ENCODE data around the gene CBR3. TPM values are rescaled to one million over a fixed set of nuclear protein-coding genes. Genes with fewer than 3 reads are reported as not detected.

Gene CBR3
- total RNA-seq, 4 donors from 2014 or later, result 3.4 to 5.1 TPM; not detected in 2

DNA sequence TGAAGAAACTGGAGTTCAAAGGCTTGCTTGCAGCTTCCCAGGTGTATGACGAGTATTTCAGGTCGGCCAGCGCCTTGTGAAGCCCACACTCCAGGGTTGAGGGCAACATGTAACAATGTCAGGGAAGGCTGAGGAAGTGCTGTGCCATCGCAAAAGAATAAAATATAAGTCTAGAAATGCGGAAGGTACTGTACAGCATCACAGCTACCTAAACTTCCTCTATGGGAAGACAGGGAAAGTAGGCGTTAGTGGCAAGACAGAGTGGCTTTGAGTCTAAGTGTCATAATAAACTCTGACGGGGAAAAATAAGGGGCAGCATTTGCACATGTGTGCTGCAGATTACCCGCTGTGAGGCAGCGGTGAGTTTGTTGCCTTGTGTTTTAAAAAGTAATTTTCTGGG lies 50.6 kb downstream of the CBR3 start:
- peaks cover 0 to 36% (median 27%) of the 10 kb centered on the region in 4 donors for H3K4me1 ChIP-seq
- WGBS, 2 donors (ENCODE audit: low coverage in 1 of 2), result 88 to 93% methylated on average over 3 to 9 of the region's 9 CpGs
- intact Hi-C loops (cut with DNase I; ENCODE audit: low total_unique reads) (no loop called here), in situ Hi-C loops (cut with MboI; ENCODE audit: low pct_ligation_motif_present in 1 of 4, low pct_unique_long_range_greater_than_20kb in 1 of 4, low sequenced_read_pairs in 3 of 4) (no loop called here)
- DNase-seq, result no peak
- H3K27me3 ChIP-seq, result no peaks in the 10 kb centered on the region
- no peaks in the 10 kb centered on the region for H3K36me3 ChIP-seq
- no peak for TF ChIP-seq POLR2AphosphoS5 (IDR thresholded peaks at IDR 0.05)
- no peak for TF ChIP-seq POLR2A (IDR thresholded peaks at IDR 0.05)
- TF ChIP-seq, protein P1, sequence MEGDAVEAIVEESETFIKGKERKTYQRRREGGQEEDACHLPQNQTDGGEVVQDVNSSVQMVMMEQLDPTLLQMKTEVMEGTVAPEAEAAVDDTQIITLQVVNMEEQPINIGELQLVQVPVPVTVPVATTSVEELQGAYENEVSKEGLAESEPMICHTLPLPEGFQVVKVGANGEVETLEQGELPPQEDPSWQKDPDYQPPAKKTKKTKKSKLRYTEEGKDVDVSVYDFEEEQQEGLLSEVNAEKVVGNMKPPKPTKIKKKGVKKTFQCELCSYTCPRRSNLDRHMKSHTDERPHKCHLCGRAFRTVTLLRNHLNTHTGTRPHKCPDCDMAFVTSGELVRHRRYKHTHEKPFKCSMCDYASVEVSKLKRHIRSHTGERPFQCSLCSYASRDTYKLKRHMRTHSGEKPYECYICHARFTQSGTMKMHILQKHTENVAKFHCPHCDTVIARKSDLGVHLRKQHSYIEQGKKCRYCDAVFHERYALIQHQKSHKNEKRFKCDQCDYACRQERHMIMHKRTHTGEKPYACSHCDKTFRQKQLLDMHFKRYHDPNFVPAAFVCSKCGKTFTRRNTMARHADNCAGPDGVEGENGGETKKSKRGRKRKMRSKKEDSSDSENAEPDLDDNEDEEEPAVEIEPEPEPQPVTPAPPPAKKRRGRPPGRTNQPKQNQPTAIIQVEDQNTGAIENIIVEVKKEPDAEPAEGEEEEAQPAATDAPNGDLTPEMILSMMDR (IDR thresholded peaks at IDR 0.05), result no peak
- TF ChIP-seq EP300 (IDR thresholded peaks at IDR 0.05; ENCODE audit: low read depth), result no peak
- no peaks in the 10 kb centered on the region for H3K9me3 ChIP-seq
- no peak overlapping the region for H3K27ac ChIP-seq
- no peak overlapping the region for H3K4me3 ChIP-seq

DNA sequence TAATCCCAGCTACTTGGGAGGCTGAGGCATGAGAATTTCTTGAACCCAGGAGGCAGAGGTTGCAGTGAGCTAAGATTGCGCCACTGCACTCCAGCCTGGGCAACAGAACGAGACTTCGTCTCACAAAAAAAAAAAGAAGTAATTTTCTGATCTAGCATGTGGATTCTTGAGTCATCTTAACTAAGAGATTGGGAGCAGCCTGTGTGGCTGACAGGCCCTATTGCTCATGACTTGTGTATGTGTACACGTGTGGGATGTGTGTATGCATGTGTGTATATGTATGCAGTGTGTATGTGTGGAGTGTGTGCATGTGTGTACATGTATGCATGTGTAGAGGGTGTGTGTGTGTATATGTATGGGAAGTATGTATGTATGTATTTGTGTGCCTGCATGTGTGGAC lies 51.2 kb downstream of the CBR3 start:
- TF ChIP-seq, protein P1 (IDR thresholded peaks at IDR 0.05), result no peak
- TF ChIP-seq POLR2AphosphoS5 (IDR thresholded peaks at IDR 0.05) (no peak), POLR2A (IDR thresholded peaks at IDR 0.05) (no peak), EP300 (IDR thresholded peaks at IDR 0.05; ENCODE audit: low read depth) (no peak)
- intact Hi-C loops (cut with DNase I; ENCODE audit: low total_unique reads), result no loop called here
- Histone ChIP-seq H3K4me3 (no peak overlapping the region), H3K4me1 (peaks cover 0 to 36% (median 27%) of the 10 kb centered on the region in 4 donors), H3K9me3 (no peaks in the 10 kb centered on the region), H3K27me3 (no peaks in the 10 kb centered on the region), H3K27ac (no peak overlapping the region), H3K36me3 (no peaks in the 10 kb centered on the region)
- 89 to 100% methylated on average over 2 to 4 of the region's 4 CpGs for WGBS, 2 donors (ENCODE audit: low coverage in 1 of 2)
- DNase-seq, result no peak
- in situ Hi-C loops (cut with MboI; ENCODE audit: low pct_ligation_motif_present in 1 of 4, low pct_unique_long_range_greater_than_20kb in 1 of 4, low sequenced_read_pairs in 3 of 4), result no loop called here

DNA sequence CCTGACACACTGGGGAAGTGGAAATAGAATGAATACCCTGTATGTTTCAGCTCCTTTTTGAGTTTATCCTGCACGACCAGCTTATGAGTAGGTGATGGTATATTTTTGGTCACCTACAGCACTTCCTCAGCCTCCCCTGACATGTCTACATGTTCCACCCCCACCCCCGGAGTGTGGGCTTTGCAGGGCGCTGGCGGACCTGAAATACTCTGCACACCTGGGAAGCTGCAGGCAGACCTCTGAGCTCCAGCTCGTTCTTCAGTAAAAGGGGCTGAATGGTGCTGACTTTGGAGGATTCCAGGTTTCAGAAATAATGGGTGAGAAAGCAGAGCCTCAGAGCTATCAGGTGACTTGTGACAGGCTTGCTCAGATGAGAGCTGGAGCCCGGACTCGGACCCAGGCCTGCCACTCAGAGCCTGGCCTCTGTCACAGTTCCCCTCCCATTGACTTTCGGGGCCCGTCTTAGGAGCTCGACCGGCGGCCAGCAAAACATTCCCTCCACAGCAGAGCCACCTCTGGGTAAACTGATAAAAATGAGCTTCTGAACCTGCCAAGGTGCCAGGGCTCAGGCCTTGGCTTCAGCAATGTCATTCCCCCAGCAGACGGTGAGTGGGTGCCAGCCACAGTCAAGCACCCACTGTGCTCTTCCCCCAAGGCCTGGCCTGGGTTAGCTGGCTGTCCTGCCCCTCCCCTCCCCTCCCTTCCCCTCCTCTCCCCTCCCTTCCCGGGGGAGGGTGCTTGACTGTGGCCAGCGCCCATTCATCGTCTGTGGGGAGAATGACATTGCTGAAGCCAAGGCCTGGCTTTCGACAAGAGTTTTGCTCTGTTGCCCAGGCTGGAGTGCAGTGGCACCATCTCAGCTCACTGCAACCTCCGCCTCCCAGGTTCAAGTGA lies 51.9 kb downstream of the CBR3 start:
- WGBS, 2 donors (ENCODE audit: low coverage in 1 of 2), result 72 to 100% methylated on average over 1 to 18 of the region's 18 CpGs

DNA sequence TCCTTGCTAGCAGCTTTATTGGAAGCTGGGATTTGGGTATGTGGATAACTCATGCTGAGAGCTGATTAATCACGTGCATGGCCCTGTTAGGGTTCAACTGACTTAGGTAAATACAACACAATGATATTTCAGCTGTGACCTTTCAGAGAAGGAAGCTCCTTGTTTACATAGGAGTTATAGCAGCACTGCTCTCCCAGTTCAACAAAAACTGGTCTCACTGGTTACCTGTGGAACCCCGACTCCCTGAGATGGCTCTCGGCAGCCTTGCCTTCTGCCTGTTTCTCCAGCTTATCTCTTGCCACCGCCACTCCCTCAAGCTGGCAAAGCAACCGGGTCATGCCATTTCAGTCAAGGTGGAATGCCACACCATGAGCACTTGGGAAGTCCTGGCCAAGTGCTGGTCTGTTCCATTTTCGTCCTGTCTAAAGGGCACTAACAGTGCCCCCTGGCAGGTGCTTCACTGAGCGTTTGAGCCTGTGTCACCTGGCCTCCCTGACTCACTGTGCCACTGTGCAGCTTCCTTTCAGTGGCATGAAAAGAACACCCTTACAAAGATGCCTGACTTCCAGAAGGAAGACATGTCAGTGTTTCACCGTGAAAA lies 53.3 kb downstream of the CBR3 start:
- peak overlapping the region; percentile 73 to 83 (median 74) for H3K27ac ChIP-seq
- no peaks in the 10 kb centered on the region for H3K27me3 ChIP-seq
- DNase-seq, result peak; percentile 79
- intact Hi-C loops (cut with DNase I; ENCODE audit: low total_unique reads), result no loop called here
- no peaks in the 10 kb centered on the region for H3K36me3 ChIP-seq
- in situ Hi-C loops (cut with MboI; ENCODE audit: low pct_ligation_motif_present in 1 of 4, low pct_unique_long_range_greater_than_20kb in 1 of 4, low sequenced_read_pairs in 3 of 4), result no loop called here
- H3K4me1 ChIP-seq, result peaks cover 0 to 39% (median 32%) of the 10 kb centered on the region in 4 donors
- H3K9me3 ChIP-seq, result no peaks in the 10 kb centered on the region
- no peak overlapping the region for H3K4me3 ChIP-seq
- 41 to 53% methylated on average over 4 to 8 of the region's 8 CpGs for WGBS, 2 donors (ENCODE audit: low coverage in 1 of 2)
- TF ChIP-seq EP300 (IDR thresholded peaks at IDR 0.05; ENCODE audit: low read depth) (no peak), POLR2AphosphoS5 (IDR thresholded peaks at IDR 0.05) (peak in 2 of 3 donors; percentile 45 to 46), POLR2A (IDR thresholded peaks at IDR 0.05) (peak; percentile 46)
- TF ChIP-seq, protein P1 (IDR thresholded peaks at IDR 0.05), result no peak

More for the DNA sequence above, 51.9 kb downstream of the CBR3 start:
- H3K27ac ChIP-seq, result peak overlapping the region; percentile 18 to 83 (median 74)
- H3K4me1 ChIP-seq, result peaks cover 0 to 35% (median 30%) of the 10 kb centered on the region in 4 donors
- no peak for DNase-seq
- H3K9me3 ChIP-seq, result no peaks in the 10 kb centered on the region
- H3K4me3 ChIP-seq, result no peak overlapping the region
- no peaks in the 10 kb centered on the region for H3K36me3 ChIP-seq
- TF ChIP-seq POLR2A (IDR thresholded peaks at IDR 0.05) (no peak), POLR2AphosphoS5 (IDR thresholded peaks at IDR 0.05) (no peak), EP300 (IDR thresholded peaks at IDR 0.05; ENCODE audit: low read depth) (no peak)
- TF ChIP-seq, protein P1 (IDR thresholded peaks at IDR 0.05), result no peak
- in situ Hi-C loops (cut with MboI; ENCODE audit: low pct_ligation_motif_present in 1 of 4, low pct_unique_long_range_greater_than_20kb in 1 of 4, low sequenced_read_pairs in 3 of 4) (no loop called here), intact Hi-C loops (cut with DNase I; ENCODE audit: low total_unique reads) (no loop called here)
- H3K27me3 ChIP-seq, result no peaks in the 10 kb centered on the region

Measured in transverse colon (tissue), 4 donors.